ENCODE data around the gene CGB8. TPM values are rescaled to one million over a fixed set of nuclear protein-coding genes. Genes with fewer than 3 reads are reported as not detected.
"Not testable (repeated sequence)": the region's sequence is repeated elsewhere in the genome, so short reads cannot be mapped to it uniquely, and the experiment has no call there.

CGB8 gene
- total RNA-seq, 1 donor from 2014 or later = not detected

DNA sequence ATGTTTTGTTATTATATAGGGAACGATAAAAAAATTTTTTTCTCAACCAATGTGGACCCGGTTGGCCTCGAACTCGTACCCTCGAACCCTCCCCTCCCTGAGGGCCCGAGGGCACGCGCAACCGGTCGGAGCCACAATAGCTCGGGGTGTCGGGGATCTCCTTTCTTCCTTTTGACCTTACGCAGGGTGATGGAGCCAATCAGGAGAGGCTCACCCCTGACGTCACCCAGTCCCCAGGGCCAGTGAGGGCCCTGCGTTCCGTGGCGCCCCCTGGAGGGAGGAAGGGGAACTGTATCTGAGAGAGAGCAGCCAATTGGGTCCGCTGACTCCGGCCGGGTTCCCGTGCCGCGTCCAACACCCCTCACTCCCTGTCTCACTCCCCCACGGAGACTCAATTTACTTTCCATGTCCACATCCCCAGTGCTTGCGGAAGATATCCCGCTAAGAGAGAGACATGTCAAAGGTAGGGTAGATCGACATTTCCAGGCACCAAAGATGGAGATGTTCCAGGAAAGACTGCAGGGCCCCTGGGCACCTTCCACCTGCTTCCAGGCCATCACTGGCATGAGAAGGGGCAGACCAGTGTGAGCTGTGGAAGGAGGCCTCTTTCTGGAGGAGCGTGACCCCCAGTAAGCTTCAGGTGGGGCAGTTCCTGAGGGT lies 17.1 kb downstream of the CGB8 start, which contains the start of gene CGB2:
TSS of gene CGB2 (plus strand) at position 249 of the 660 bp plus-strand sequence. CDS start at position 455, 206 bp downstream.
- intact Hi-C loops (cut with micrococcal nuclease) = not testable (repeated sequence)

DNA sequence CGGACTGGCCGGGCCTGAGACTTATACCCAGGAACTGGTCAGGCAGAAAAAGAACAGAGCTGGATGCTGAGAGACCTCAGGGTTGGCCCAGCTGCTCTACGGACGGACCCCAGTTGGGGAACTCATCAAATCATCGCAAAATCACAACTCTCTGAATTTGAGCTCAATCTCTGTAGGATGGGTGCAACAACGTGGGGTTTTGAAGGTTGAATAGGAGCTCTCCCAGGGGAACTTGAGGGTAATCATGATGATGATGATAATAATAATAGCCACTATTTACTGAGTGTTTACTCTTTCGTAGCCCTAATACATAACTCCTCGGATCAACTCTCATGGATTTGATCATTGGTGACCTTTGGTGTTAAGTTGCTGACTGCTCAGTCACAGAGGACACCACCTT lies 18.6 kb downstream of the CGB8 start:
- intact Hi-C loops (cut with micrococcal nuclease) = not testable (repeated sequence)

DNA sequence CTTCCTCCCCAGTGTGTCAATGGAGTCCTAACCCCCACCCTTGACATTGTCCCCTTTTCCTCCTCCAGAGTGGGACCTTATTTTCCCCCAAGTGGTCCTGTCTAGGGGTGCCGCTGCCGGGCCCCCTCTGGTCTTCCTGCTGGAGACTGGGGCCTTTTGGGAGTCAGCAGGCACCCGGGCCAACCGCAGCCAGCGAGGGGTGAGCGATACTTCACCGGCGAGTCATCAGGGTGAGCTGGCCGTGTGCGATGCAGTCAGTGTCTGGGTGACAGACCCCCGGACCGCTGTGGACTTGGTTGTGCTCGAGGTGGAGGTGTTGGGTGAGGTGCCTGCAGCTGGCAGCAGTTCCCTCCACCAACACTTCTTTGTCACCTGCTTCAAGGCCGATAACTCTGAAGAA lies 19.2 kb downstream of the CGB8 start:
- intact Hi-C loops (cut with micrococcal nuclease) = not testable (repeated sequence)

DNA sequence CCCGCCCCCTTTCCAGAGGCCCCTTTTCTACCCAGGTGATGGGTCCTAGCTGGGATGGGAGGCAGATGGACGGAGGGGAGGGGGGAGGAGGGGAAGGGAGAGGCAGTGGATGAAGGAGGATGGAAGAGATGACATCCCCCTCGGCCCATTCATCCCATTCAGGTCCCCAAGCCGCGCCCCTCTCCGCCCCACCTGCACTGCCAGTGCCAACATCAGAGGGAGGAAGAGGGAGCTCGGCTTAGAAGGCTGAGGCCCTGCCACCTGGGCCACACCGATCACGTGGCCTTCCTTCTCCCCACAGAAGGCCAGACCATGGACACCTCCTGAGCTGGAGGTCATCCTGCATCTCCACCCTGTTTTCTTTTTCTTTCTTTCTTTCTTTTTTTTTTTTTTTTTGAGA lies 20.2 kb downstream of the CGB8 start:
- intact Hi-C loops (cut with micrococcal nuclease) = not testable (repeated sequence)

DNA sequence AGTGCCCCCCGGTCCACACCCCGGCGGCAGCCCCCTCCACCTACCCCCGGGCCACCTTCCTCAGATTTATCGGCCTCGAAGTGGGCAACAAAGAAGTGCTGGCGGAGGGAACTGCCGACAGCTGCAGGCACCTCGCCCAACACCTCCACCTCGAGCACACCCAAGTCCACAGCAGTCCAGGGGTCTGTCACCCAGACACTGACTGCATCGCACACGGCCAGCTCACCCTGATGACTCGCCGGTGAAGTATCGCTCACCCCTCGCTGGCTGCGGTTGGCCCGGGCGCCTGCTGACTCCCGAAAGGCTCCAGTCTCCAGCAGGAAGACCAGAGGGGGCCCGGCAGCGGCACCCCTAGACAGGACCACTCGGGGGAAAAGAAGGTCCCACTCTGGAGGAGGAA lies 23.3 kb downstream of the CGB8 start:
- intact Hi-C loops (cut with micrococcal nuclease) = not testable (repeated sequence)

DNA sequence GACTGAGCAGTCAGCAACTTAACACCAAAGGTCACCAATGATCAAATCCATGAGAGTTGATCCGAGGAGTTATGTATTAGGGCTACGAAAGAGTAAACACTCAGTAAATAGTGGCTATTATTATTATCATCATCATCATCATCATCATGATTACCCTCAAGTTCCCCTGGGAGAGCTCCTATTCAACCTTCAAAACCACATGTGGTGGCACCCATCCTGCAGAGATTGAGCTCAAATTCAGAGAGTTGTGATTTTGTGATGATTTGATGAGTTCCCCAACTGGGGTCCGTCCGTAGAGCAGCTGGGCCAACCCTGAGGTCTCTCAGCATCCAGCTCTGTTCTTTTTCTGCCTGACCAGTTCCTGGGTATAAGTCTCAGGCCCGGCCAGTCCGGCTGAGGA lies 23.8 kb downstream of the CGB8 start:
- intact Hi-C loops (cut with micrococcal nuclease) = not testable (repeated sequence)

DNA sequence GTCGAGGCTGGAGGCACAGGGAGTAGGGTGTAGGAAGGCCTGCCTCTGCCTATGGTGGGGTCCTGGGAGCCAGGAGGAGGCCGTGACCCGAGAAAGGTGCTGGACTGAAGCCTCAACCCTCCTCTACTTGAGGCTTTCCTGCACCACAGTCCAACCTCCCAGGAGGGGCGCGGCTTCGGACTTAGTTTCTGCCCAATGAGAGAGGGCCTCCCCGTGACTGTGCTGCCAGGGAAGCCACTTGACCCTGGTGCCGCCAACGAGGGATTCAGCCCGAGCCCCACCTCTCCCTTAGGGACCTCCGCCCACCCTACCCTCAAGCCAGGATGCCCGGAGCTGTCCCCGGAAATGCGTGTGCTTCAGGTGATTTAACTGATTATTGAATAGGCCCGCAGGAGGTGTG lies 24.7 kb downstream of the CGB8 start, which contains the start of gene CGB3:
TSS of gene CGB3 (minus strand) at position 101 of the 400 bp plus-strand sequence. CDS start 362 bp downstream, outside the sequence.
- intact Hi-C loops (cut with micrococcal nuclease) = not testable (repeated sequence)

DNA sequence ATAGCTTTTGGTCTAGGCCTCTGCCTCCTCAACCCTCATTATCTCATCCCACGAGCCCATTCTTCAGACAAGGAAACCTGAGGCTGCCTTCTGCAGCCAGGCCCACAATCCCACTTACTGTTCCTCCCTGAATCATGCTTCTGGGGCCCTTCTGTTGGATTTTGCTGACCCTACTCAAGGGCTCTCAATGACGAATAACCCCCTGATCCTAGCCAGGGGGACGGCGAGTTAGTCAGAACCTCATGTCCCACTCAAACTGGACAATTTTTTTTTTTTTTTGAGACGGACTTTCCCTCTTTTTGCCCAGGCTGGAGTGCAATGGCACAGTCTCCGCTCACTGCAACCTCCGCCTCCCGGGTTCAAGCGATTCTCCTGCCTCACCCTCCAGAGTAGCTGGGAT lies 26.8 kb downstream of the CGB8 start:
- intact Hi-C loops (cut with micrococcal nuclease) = no loop called here

DNA sequence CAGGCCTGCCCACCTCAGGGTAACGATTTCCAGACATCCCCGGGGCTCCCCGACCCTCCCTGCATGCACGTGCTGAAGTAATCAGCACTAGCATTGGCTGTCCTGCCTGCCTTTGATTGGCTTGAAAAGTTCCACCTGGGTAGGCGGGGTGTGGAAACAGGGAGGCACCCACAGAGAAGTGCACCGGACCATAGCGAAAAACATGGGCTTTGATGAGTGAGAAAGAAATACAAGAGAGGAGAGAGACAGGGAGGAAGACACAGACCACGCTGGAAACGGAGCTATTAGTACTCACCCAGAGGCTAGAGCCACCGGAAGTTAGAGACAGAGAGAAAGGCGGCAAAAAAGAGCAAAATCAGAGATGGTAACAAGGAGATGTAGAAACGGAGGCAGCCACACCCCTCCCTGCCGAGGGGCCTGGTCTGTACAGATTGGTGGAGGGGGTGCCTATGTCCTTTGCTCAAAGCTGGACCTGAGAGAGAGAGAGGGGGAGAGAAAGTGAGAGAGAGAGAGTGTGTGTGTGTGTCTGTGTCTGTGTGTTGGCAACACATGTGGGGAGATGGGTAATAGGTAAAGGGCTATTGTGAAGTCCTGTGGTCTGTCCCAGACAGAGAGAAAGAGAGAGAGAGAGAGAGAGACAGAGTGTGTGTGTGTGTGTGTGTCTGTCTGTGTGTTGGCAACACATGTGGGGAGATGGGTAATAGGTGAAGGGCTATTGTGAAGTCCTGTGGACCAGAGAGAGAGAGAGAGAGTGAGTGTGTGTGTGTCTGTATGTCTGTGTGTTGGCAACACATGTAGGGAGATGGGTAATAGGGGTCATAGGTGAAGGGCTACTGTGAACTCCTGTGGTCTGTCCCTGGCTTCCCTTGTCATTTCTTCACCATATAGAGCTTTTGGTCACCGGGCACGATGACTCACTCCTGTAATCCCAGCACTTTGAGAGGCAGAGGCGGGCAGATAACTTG lies 27.7 kb downstream of the CGB8 start:
- intact Hi-C loops (cut with micrococcal nuclease) = no loop called here

DNA sequence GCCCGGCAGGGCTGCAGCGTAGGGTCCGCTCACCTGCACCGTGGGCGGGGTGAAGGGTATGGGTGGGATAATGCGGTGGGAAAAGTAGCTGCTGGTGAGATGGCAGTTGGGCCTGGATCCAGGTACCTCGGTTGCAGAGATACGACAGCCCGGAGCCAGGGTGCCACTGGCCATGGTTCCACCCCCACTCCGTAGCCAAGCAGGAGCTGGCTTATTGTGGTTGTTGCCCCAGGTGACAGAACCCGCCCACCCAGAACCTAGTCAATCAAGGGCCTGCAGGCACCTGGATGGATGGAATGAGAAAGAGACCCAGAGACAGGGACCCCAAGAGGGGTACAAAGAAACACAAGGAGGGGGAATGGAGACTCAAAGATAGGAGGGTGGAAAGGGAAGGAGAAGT lies 28.6 kb downstream of the CGB8 start:
- intact Hi-C loops (cut with micrococcal nuclease) = no loop called here

DNA sequence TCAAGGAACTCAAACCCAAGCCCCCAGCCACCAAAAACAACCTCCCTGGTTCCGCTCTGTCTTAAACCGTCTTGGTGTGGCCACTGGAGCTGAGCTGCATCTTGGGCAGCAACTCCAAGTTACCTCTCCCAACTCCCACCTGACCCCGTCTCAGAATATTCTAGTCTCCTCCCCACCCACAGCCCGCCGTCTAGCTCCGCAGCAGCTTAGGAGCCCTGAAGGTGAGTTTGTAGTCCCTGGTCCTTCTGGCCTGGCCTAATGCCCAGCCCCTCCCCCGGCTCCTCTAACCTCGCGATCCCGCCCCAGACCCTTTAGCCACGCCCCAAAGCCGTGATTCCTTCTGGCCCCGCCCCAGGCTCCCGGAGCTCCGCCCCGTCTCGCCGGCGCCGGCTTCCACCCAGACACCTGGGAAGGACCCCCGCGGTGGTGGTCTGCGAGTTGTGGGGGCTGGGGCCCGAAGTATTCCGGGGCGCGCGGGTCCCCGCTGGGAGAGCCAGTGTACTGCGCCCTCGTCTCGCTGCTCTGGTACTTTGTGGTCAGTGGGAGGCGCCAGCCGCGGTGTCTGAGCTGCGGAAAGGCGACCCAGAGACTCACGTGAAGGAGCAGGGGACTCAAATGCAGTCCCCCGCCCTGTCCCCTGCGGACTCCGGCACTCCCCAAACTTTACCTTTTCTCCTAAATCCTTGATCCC lies 29.5 kb downstream of the CGB8 start:
- intact Hi-C loops (cut with micrococcal nuclease) = no loop called here

DNA sequence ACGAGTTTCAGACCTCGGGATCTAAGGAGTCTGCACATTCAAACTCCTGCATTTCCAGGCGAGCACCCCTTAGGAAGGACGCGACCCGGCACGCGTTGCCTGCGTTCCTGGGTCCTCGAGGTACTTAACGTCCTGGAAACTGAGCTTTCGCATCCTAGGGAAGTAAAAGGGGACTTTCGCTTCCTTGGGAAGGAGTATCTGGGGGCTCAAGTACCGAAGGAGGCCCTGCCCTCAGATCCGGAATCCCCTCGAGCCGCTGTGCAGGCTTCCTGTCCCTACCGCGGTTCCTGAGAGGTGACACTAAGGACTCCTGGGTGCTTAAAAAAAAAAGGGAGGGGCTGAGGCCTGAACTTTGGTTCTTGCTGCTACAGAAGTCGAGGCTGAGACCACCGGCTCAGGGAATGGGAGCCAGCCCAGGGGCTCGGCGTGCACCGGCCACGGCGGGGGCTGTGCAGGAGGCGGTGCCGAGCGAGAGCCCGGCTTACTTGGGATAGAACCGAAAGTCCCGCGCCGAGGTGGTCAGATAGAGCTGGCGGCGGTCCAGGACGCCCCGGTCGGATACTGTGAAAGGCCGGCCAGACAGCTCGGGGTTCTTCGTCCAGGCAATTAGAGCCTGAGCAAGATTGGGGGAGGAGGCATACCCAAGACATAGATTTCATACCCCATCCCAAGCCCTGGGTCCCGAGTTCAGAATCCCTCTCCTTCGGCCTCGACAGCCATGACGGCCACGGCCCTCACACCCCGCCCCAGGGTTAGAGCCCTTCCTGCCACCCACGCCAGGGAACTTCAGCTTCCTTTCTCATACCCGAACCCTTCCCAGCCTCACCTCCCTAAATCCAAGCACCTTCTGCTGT lies 30.3 kb downstream of the CGB8 start:
- intact Hi-C loops (cut with micrococcal nuclease) = not testable (repeated sequence)

DNA sequence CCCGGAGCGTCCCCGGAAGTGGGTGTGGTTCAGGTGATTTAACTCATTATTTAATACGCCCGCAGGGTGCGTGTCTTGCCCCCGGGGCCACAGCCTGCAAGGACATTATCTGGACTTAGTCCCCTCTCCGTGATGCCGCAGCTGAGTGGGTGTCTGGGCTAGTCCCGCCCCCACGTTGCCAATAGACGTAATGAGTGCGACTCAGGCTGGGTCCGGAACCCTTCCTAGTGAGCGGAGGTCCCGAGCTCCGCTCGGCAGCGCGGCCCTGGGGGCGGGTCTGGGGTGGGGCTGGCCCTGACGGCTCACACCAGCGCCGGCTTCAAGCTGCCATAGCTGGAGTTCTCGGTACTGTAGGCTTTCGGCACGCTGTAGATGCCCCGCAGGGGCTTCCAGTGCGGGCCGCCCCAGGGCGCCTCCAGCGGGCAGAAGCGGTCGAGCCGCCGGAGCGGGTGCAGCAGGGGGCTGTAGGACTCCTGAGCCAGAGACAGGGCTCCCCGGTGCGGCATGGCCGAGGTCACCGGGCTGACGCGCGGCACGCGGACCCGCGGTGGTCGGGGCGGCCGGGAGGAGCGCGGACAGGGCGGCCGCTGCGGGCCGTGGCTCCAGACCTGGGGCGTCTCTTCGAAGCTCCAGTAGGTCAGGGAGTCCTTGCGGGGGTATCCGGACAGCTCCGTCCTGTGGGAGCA lies 31.1 kb downstream of the CGB8 start:
- intact Hi-C loops (cut with micrococcal nuclease) = no loop called here

DNA sequence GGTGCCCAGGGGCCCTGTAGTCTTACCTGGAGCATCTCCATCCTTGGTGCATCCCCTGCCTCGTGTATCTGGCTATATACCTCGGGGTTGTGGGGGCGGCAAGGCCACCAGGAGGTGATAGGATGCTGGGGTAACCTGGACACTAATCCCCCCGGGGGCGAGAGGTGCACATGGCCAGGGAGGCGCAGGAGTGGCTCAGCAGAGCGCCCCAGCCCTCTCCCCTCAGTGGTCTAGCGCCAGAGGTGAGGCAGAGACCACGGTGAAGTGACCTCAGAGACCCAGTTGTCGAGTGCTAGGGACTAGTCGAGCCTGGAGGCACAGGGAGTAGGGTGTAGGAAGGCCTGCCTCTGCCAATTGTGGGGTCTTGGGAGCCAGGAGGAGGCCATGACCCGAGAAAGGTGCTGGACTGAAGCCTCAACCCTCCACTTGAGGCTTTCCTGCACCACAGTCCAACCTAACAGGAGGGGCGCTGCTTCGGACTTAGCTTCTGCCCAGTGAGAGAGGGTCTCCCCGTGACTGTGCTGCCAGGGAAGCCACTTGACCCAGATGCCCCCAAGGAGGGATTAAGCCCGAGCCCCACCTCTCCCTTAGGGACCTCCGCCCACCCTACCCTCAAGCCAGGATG lies 31.8 kb downstream of the CGB8 start, which contains the start of gene LHB:
TSS of gene LHB (minus strand) at position 51 of the 625 bp plus-strand sequence. CDS start at position 41, 10 bp downstream.
- intact Hi-C loops (cut with micrococcal nuclease) = no loop called here

DNA sequence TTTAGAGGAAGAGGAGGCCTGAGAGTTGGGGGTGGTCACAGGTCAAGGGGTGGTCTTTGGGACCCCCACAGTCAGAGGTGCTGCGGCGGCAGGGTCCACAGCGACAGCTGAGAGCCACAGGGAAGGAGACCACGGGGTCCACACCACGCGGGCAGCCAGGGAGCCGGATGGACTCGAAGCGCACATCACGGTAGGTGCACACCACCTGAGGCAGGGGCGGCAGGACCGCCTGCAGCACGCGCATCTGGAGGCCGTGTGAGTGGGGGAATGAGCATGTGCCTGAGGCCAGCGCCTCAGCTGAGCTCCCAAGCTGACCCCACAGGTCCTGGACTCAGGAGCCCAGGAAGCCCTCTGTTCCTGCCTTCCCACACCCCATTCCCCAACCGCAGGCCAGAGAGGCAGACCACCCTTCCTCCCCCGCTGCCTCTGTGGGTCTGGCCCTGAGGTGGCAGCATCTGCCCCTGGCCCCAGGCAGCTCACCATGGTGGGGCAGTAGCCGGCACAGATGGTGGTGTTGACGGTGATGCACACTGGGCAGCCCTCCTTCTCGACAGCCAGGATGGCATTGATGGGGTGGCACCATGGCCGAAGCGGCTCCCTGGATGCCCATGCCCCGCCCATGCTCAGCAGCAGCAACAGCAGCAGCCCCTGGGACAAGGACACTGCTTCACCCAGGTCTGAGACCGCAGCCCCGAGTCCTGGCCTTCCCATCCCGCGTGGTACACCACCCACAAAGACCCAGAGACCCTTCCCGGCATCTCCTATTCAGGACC lies 32.7 kb downstream of the CGB8 start:
- intact Hi-C loops (cut with micrococcal nuclease) = no loop called here

DNA sequence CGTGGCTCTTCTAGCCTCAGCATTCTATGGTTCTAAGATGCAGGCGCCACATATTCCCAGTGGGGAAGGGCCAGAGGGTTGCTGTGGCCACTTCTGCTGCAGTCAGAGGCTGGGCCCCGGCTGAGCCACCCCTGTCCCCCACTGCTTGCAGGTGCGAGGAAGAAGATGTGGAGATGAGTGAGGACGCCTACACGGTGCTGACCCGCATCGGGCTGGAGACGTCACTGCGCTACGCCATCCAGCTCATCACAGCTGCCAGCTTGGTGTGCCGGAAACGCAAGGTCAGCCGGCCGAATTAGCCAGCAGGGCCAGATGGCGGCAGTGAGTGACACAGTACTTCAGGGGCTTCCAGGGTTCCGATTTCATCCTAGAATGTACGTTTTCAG lies 34.0 kb downstream of the CGB8 start:
- intact Hi-C loops (cut with micrococcal nuclease) = no loop called here

DNA sequence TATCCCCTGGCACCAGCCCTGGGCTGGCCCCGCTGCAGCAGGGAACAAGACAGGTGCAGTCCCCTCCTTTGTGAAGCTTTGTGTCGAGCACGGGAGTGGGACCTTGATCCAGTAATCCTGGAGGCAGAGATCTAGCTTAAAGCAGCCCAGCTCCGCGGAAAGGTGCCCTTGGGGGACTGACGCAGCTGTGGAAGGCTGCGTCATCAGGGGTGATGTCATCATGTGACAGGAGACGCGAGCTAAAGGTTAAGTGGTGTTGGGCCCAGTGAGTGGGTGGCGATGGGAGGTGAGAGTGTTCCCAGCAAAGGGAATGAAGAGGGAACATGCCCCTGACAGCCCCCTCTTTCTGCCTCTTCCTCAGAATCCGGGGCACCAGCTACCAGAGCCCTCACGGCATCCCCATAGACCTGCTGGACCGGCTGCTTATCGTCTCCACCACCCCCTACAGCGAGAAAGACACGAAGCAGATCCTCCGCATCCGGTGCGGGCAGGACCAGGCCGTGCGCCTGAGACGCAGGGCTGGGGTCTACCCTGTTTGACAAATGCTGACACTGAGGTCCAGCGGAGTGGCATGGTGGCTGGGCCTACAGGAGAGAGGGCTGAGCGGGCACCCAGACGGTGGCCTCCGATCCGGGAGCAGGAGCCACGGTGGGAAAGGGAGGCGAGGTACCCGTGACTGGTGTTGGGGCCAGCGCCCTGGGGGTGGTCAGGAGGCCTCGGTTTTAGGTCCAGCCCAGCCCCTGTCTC lies 34.6 kb downstream of the CGB8 start:
- intact Hi-C loops (cut with micrococcal nuclease) = no loop called here

DNA sequence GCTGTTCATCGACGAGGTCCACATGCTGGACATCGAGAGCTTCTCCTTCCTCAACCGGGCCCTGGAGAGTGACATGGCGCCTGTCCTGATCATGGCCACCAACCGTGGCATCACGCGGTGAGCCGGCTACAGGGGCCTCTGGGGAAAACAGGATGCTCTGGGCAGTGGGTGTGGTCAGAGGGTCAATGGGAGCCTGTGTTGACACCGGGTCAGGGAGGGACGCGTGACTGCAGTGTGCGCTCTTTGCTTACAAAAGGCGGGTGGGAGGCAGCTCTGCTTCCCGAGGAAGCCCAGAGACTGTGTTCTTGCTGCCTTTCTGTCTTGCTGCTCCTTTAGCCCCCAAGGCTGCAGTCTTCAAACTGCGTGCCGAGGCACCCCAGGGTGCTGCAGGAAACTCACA lies 37.7 kb downstream of the CGB8 start:
- intact Hi-C loops (cut with micrococcal nuclease) = no loop called here

Data from T-helper 2 cell treated with Interferon-gamma antibody and Interleukin-4, amounts not matched to agents 100 ng/mL and 5 ng/mL, for 36 hours (primary cell).